ENCODE data around the gene CUX1.

DNA sequence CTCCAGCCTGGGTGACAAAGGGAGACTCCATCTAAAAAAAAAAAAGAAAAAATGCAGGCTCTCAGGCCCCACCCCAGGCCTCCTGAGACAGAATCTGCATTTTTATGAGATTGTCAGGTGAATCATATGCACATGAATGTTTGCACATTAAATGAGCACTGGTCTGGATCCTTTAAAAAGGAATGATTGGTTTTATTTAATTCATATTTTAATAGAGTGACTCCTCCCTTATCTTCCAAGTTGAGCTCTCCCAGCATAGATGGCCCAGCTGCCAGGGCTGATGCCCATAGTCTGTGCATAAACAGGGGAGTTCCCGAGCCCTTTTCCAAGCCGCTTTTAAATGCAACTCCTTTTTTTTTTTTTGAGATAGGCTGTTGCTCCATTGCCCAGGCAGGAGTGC is 28.5 kb downstream of the CUX1 start:
- TF ChIP-seq CREM (IDR thresholded peaks at IDR 0.05) (no peak), CREM (CRISPR knock-in tag; IDR thresholded peaks at IDR 0.05) (no peak), ZBTB7A (CRISPR knock-in tag; IDR thresholded peaks at IDR 0.05) (no peak), CCDC6 (CRISPR knock-in tag; IDR thresholded peaks at IDR 0.05) (no peak), ZNF235 (CRISPR knock-in tag; IDR thresholded peaks at IDR 0.05; ENCODE audit: borderline replicate concordance) (no peak)
- TF ChIP-seq, protein P1, sequence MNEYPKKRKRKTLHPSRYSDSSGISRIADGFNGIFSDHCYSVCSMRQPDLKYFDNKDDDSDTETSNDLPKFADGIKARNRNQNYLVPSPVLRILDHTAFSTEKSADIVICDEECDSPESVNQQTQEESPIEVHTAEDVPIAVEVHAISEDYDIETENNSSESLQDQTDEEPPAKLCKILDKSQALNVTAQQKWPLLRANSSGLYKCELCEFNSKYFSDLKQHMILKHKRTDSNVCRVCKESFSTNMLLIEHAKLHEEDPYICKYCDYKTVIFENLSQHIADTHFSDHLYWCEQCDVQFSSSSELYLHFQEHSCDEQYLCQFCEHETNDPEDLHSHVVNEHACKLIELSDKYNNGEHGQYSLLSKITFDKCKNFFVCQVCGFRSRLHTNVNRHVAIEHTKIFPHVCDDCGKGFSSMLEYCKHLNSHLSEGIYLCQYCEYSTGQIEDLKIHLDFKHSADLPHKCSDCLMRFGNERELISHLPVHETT (CRISPR knock-in tag; conservative IDR thresholded peaks at IDR 0.05) = no peak
